ENCODE data around the gene MLC1.

The MLC1 gene

DNA sequence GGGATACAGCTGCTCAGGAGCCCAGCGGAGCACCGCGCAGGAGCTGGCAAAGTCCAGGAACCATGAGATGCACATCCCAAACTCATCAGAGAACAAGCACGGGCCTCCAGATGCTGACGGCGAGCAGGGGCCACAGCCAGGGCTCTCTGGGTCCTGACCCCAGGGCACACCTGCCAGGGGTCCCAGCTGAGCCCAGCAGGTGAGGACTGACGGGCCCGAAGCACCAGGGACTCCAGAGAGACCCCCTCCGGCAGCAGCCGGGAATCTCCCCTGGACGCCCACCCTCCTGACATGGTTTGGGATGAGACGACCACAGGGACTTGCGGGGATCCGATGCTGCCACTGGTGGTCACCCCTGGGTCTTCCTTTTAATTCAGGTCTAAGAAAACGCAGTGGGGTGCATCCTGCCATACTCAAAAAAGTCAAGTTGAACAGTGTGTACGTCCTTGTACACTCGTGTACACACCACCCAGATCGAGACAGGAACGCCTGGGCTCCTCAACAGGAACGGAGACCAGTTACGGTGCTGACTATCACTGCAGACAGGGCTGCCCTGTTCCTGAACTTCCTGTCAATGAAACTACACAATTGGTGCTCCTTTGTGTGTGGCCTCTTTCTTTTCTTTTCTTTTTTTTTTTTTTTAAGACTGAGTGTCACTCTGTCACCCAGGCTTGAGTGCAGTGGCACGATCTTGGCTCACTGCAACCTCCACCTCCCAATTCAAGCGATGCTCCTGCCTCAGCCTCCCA, 49.1 kb downstream of the MLC1 start:
- DNase-seq (ENCODE audit: low read depth) = no peak

DNA sequence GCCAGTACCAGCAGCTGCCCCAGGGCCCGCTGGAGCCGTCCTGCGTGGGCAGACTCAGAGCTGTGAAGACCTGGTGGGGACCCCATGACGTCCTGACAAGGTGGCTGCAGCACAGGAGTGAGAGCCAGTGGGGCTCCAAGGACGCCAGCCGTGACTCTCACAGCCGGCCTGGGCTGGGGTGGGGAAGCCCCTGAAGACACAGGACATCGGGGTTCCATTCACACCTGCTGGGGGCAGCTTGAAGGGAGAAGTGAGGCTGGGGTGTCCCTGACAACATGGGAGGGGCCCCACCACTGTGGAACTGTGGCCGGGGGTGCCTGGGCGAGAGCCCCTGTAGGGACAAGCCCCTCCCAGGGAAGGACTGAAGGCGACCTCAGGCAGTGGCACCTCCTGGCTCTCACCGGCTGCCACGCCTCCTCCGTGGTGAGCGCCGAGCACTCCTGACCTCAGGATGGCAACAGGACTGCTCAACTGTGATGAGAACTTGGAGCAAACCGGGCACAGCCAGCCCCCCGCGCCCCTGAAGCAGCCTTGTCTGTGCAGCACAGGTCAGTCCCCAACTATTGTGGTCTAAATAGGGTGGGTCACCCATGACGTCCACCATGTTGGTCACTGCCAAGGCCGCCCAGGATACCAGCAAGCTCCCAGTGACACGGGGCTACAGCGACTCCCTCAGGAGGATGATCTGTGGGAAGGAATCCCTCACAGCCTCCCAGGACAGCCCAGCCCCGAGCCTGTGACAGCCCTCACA, 49.9 kb downstream of the MLC1 start:
- DNase-seq (ENCODE audit: low read depth) = no peak

DNA sequence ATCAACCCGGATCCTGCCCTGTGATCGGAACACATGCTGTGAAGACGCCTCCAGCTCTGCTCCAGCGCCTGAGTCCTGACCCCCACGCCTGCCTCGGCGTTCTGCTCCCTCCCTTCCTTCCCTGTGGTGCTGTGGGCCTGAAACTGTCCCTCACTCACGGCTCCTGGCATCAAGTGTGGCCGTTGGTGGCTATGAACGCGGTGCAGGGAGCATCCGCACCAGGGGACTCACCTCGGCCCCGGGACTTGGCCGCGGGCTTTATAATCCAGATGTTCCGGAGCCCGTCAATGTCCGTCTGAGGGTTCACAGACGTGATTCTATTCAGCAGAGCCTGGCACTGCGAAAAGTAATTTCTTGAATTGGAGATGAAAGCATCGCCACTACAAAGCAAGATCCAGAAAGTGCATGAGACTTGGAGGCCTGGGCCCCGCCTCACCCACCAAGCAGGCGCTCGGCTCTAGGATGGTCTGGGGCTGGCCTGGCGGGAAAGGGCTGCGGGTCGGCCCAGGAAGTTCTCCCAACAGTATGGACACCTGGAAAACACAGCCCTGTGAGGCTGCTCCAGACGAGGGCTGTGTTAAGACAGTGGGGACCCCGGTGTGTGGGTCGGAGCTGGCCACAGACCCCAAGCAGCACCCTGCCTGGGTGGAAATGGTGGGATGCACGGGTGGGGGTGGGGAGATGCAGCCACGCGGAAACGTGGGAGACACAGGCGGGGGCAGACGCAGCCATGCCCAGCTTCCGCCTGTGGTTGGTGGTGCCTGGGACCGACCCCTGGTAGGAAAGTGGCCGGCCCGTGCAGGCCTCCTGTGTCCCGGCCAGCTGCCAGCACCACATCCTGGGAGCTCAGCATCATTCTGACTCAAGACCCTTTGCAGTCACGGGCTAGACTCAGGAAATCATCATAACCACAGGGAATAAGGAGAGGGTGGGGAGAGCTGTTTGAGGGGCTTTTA, 50.8 kb downstream of the MLC1 start:
- no peak for DNase-seq (ENCODE audit: low read depth)

DNA sequence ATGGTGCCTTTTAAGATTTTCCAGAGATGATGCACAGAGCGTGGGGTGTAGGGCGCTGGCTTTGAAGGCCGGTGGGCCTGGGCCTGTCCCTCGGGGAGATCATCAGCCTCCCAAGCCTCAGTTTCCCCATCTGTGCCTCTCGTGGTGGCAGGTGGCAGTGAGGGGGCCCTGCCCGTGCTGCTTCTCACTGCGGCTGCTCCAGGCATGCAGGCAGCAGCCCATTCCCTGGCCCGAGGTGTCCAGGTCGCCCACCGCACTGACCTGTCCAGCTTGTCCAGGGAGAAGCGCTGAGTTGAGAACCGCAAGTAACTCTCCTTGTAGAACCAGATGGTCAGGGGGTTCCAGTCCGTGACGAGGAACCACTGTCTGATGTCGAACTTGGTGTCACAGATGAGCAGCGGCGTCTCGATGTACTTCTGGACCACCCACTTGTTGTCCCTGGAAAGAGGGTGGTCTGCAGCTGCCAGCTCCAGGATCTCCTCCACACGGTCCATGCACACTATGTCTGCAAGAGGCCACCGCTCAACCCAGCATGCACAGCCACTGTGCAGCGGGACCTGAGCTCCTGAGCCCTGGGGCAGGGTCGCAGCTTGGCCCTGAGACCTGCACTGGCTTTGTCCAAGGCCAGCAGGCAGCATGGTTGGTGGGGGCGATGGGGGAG, 52.2 kb downstream of the MLC1 start:
- DNase-seq (ENCODE audit: low read depth) = no peak

DNA sequence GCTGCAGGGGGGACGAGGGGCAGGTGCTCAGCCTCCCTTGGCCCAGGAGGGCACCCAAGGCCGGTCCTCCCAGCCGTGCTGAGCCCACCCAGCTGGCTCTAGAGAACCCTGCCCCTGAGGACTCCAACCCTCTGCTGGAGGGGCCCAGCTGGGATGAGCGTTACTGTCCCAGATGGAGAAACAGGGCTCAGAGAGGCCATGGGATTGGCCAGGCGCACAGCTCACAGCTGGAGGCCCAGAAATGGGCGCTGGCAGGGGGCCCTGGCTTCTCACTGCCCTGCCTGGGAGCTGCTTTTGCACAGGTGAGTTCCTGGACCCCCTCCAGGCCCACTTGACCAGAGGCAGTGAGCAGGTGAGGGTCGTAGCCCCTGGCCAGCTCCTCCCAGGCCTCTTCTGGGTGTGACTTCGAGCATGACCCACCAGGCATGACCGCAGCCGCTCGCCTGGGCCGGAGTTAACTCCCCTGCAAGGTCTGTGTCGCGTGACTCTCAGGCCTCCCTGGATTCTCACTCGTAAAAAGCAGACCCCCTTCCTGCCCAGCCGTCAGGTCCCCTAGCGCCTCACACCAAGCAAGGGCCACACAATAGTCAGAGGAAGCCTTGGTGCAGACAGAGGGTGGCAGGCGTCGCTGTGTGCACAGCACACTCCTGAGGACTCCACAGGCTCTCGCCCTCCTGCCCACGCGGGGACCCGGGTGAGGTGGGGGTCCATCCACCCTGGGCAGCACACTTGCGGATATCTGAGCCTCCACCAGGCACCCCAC, 52.9 kb downstream of the MLC1 start:
- DNase-seq (ENCODE audit: low read depth) = no peak

DNA sequence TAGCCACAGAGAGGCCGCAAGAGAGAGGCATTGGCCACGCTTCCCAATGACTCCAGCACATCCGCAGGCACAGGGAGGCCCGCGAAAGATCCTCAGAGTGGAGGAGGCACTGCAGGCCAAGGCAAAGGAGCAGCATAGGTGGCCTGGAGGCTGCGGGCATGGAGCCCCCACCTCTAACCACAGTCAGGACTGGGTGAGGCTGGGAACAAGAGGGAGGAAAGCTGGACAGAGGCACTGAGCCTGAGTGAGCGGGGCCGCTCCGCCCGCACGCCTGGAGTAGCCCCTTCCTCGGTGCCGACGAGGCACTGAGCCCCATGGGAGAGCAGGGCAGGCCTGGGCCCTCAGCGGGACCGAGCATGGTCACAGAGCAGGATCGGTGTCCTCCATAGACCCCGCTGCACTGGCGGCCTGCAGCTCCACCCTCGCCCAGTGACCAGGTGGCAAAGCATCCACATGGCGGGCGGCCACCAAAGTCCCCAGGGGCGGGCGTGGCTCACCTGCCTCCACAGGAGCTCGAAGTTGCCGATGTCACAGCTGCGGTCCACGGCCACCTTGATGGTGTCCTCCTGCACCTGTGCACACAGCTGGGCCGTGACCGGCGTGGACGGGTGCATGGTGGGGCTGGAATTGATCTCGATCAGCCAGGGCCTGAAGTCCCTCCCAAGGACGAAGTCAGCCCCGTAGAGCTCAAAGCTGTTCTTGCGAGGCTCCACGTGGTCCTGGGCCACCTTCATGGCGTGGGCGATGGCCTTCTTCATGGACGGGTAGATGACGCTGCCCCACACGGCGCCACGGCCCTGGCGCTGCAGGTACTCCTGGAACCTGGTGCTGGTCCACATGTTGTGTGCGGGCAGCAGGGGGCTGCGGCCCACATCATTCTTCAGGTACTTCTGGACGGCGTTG, 53.8 kb downstream of the MLC1 start:
- no peak for DNase-seq (ENCODE audit: low read depth)

DNA sequence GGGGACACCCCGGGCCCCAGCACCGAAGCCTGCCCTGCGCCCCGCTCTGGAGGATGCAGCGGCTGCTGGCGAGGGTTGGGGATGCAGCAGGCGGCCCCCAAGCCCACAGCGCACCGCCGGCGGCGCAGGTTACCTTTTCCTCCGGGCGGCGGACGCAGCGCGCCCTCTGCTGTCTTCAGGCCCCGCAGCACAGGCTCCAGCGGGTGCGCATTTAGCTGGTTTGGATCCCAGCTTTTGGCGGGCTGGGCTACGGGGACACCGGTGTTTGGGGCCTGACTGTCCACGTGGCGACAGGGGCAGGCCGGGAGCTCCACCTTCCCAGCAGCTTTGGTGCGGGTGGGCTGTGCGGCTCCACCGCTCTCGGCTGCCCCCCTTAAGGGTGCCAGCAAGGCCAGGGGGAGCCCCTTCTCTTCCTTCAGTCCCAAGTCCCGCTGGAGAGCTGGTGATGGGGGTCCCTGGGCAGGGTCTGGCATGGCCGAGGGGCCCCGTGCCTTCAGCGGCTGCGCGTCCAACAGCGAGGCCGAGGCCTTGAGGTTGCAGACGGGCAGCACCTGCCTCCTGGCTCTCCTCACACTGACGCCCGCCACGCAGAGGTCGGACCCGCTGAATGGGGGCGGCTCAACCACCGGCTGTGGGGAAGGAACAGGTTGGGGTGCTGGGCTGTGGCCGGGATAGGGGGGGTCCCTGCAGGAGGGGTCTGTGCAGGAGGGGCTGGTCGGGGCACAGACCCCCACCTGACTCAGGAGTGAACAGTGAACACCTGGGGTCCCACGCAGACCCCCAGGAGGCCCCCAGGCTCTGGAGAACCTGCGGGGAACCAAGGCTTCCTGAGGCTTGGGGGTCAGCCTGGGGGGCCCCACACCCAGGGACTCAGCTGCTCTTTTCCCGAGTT, 54.7 kb downstream of the MLC1 start:
- peak; percentile 74 for DNase-seq (ENCODE audit: low read depth)

DNA sequence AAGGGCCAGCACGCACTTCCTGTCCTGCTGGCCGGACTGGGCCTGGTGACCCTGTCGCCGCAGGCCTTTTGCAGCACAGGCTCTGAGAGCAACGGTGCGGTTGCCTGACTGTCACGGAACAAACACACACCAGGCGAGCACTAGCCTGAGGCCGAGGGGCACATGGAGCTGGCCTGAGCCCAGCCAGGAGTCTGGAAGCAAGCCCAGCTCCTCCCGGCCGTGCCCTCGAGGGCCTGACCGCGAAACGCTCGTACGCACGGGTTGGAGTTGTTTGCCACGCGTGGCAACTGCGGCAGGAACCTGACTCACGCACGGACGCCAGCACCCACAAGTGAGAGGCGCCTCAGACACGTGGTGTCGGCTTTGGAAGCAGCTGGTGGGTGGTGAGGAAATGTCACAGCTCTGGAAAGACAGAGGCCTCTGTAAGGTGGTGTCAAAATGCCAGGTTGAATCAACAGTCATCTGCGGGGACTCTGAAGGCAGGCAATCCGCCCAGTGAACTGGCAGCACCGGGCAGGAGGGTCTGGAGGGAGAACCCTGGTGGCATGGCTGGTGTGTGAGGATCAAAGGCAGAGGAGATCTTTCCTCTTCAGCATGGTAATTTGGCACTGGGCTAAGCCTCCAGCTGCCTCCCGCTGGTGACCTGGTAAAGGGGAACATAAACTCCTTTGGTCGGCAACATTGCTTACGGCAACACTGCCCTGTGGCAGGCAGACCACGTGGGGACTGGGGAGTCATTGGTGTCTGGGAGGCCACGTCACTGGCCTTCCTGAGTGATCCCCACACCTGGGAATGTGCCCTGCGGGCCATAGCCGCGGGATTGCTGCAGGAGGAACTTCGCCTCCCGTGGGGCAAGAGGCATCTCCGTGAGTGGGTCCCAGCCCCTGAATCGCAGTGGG, 57.3 kb downstream of the MLC1 start:
- peak; percentile 57 for DNase-seq (ENCODE audit: low read depth)

DNA sequence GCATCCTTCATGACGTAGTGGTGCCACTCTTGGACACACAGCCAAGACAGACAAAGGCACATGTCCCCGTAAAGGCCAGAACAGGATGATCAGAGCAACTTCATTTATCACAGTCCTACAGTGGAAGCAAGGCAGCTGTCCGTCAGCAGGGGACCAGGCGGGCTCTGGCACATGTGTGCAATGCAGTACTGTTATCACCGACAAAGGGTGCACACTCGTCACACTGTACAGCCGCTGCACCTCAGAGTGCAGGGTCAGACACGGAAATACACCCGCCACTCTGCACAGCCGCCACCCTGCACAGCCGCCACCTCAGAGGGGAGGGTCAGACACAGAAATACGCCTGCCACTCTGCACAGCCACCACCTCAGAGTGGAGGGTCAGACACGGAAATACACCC, 59.2 kb downstream of the MLC1 start:
- DNase-seq (ENCODE audit: low read depth) = no peak

DNA sequence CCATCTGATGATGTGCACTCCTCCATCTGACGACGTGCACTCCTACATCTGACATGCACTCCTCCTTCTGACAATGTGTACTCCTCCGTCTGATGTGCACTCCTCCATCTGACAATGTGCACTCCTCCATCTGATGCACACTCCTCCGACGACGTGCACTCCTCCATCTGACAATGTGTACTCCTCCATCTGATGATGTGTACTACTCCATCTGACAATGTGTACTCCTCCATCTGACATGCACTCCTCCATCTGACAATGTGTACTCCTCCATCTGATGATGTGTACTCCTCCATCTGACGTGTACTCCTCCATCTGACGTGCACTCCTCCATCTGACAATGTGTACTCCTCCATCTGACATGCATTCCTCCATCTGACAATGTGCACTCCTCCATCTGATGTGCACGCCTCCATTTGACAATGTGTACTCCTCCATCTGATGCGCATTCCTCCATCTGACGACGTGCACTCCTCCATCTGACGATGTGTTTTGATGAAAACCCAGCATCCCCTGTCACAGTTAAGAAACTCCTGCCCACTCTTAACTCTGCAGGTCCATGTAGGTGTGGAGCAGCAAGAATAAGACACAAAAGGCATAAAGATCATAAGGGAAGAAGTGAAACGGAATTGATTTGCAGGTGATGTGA, 62.9 kb downstream of the MLC1 start:
- no peak for DNase-seq (ENCODE audit: low read depth)

DNA sequence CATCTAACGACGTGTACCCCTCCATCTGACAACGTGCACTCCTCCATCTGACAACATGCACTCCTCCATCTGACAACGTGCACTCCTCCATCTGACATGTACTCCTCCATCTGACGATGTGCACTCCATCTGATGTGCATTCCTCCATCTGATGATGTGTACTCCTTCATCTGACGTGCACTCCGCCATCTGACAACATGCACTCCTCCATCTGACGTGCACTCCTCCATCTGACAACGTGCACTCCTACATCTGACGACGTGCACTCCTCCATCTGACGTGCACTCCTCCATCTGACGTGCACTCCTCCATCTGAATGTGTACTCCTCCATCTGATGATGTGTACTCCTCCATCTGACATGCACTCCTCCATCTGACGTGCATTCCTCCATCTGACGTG, 64.6 kb downstream of the MLC1 start:
- no peak for DNase-seq (ENCODE audit: low read depth)

DNA sequence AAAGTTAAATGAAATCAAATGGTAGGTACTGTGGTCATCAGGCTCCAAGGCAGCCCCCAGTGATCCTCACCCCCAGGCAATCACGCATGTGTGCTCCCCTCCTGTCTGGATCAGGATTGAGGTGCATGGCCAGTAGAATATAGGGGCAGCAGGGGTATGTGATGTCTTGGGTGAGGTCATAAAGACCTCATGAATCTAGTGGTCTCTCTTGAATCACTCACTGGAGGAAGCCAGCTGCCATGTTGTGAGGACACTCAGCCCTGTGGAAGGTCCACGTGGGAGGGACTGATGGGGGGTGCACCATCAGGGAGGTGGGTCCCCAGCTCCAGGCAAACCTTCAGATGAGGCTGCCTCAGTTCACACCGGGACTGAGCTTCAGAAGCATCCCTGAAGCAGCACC, 65.9 kb downstream of the MLC1 start:
- no peak for DNase-seq (ENCODE audit: low read depth)

DNA sequence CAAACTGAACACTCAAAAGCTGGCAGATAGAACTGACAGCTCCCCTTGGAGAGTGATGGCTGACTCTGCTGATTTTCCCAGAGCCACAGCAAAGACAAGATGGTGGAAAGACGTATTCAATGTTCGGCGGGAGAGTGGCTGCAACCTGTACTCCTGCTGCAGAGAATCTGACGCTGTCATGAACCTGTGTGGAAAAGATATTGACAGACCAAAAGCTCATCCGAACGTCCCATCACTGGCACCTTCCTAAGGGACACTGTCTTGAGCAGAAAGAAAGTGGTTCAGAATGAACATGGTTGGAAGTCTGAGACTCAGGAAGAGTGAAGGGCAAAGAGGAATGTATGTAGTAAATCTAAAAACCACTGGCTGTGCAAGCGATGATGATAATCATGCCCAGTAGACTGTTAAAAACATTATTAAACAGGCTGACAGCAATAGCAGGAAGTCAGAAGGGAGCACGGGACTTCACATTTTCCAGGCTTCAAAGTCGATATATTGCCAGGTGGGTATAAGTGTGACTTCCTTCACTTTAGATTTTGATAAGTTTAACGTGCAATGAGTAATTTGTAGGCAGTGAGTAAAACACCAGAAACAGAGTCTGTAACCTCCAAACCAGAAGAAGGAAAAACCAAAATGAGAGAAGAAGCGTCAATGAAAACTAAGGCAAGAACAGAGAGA, 66.5 kb downstream of the MLC1 start:
- DNase-seq (ENCODE audit: low read depth) = no peak

DNA sequence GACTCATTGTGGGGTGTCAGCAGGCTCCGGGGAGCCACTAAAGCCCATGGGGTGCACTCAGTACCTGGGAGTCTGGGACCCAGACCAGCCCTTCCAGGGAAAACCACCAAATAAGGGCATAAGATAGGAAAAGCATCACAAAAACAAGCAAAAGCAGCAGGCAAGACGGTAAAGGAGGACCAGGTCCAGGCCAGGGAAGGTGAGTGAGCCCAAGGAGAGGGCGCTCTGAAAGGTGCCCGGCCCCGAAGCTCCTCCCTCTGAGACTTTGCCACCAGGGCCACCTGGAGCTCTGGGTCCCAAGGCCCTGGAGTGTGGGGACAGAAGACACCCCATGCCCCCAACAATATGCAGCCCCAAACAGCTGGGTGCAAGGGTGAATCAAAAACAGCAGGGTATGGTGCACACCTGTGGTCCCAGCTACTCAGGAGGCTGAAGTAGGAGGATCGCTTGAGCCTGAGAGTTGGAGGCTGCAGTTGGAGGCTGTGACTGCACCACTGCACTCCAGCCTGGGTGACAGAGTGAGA, 67.5 kb downstream of the MLC1 start:
- no peak for DNase-seq (ENCODE audit: low read depth)

DNA sequence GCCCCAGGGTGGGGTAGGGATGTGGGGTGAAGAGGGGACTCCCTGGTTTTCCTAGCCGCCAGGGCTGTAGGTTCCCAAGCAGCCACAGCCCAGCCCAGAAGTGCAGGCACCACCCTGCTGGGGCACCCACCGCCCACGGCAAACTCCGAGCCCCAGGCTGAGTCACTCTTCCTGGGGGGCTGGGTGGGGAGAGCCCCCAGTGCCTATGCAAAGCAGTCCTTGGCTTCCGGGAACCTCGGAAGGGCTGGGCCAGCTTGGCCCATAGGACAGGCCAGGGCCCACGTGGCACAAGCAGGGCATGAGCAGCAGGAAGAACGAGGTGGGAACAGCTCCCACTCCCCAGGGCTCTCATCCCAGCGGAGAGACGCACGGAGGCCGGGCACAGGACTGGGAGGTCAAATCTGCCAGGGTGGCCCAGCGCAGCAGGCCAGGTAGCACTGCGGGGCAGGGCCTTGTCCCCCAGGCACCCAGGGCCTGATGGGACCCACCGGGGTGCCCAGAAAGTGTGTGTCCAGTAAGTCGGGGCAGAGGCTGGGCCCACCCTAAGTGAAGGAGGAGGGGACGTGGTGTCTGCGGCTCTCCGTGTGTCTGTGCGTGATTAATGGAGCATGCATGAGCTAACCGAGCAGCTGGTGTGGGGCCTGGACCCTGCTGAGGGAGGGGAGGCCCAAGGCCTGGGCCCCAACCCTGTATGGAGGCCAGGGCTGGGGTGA, 68.1 kb downstream of the MLC1 start:
- DNase-seq (ENCODE audit: low read depth) = peak; percentile 71

Measured in activated gamma-delta T cell treated with anti-CD3 and anti-CD28 coated beads, Interleukin-2, amount 50 U/mL, for 16 hours (primary cell).